NOMO-1 treated with dmso at 0.1 percent for 144 hours (cell line): ENCODE results near the gene SCAF11.
"Not testable (repeated sequence)": the region's sequence is repeated elsewhere in the genome, so short reads cannot be mapped to it uniquely, and the experiment has no call there.

Source experiments
- DNase-seq: peaks from one replicate; lab custom pipeline; 2025; ENCODE audit not compliant: unreplicated experiment; lab: John Stamatoyannopoulos, UW

The SCAF11 gene

GRCh38 chr12:45990468-45991283, at the start of gene SCAF11:
Gene SCAF11, minus strand, starts transcription at chr12:45990574. Its CDS starts 26,407 bp downstream, at chr12:45964167.
- peak; percentile 98 for DNase-seq

GRCh38 chr12:46037066-46037465, 46.7 kb upstream of the SCAF11 start:
- not testable (repeated sequence) for DNase-seq

- no peak for DNase-seq
These were observed 36.8 kb upstream of the SCAF11 start for GRCh38 chr12:46027172-46027571.

- no peak for DNase-seq
These were observed 33.7 kb upstream of the SCAF11 start for GRCh38 chr12:46024099-46024498.

GRCh38 chr12:46020768-46021167, 30.4 kb upstream of the SCAF11 start:
- no peak for DNase-seq

GRCh38 chr12:46018712-46019111, 28.3 kb upstream of the SCAF11 start:
- not testable (repeated sequence) for DNase-seq

- DNase-seq: not testable (repeated sequence)
These were observed 27.5 kb upstream of the SCAF11 start for GRCh38 chr12:46017866-46018375.

GRCh38 chr12:46005823-46006222, 15.4 kb upstream of the SCAF11 start:
- no peak for DNase-seq

GRCh38 chr12:46005151-46005797, 14.9 kb upstream of the SCAF11 start:
- no peak for DNase-seq

- DNase-seq: no peak
These were observed 14.3 kb upstream of the SCAF11 start for GRCh38 chr12:46004715-46005114.

- DNase-seq: not testable (repeated sequence)
These were observed 9.7 kb upstream of the SCAF11 start for GRCh38 chr12:46000076-46000475.

- DNase-seq: no peak
These were observed 4.4 kb upstream of the SCAF11 start for GRCh38 chr12:45994736-45995135.

- DNase-seq: peak; percentile 89
These were observed 1.2 kb upstream of the SCAF11 start for GRCh38 chr12:45991284-45992249.

- DNase-seq: peak; percentile 69
These were observed 480 bp downstream of the SCAF11 start for GRCh38 chr12:45989721-45990467.

GRCh38 chr12:45989287-45989686, 1.1 kb downstream of the SCAF11 start:
- DNase-seq: no peak

GRCh38 chr12:45988264-45988663, 2.1 kb downstream of the SCAF11 start:
- no peak for DNase-seq

- DNase-seq: no peak
These were observed 3.0 kb downstream of the SCAF11 start for GRCh38 chr12:45987340-45987727.

- DNase-seq: peak; percentile 75
These were observed 3.6 kb downstream of the SCAF11 start for GRCh38 chr12:45986641-45987339.

- no peak for DNase-seq
These were observed 9.1 kb downstream of the SCAF11 start for GRCh38 chr12:45981075-45981837.
